Measurements from ENCODE around the gene IL34.

Gene IL34

DNA sequence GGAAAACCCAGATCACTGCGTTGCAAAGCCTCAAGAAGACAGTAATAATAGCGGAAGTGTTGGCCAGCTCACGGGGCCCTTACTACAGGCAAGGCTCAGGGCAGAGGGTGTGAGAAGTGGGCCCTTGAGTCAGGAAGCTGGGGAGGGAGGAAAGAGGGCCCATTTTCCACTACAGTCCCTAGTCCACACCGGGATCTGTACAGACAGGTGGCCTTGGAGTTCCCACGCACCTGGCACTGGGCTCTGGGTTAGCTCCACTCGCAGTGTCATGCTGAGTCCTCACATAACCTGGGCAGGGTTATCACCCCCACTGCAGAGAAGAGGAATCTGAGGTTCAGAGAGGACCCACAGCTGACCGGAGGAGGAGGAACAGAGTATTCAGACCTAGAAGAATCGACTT lies 56.3 kb downstream of the IL34 start:
- DNase-seq (ENCODE audit: low read depth): no peak

DNA sequence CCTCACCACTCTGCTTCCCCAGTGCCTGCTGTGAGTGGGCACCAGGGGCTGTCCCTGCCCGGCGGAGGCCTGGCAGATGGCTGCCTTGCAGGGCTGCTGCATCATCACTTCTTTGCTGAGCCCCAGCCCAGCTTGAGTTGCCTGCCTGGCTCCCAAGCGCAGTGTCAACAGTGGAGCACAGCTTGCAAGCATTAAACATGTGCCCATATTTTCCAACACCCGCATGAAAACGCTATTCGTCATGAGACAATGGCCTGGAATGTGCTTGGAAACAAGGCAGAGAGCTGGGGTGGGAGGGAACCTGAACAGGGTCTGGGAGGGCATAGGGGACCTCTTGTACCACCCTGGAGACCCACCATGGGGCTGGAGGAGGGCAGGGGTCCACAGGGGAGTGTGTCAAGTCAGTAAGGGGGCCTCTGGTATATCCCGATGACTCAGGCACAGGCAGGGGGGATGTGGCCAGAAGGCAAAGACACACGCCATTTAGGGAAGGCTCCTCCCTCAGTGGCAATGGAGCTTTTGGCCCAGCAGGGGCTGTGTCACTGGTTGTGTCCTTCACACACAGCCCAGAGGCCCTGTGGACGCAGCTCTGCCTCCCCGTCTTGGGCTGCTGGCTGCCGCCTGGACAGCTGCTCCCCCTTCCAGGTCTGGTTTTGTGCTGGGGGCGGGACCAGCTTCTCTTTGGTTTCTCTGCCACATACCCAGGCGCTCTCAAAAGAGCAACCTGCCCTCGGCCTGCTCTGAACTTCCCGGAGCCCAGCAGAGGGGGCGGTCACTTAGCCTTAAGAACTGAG lies 56.9 kb downstream of the IL34 start:
- peak; percentile 60 for DNase-seq (ENCODE audit: low read depth)

DNA sequence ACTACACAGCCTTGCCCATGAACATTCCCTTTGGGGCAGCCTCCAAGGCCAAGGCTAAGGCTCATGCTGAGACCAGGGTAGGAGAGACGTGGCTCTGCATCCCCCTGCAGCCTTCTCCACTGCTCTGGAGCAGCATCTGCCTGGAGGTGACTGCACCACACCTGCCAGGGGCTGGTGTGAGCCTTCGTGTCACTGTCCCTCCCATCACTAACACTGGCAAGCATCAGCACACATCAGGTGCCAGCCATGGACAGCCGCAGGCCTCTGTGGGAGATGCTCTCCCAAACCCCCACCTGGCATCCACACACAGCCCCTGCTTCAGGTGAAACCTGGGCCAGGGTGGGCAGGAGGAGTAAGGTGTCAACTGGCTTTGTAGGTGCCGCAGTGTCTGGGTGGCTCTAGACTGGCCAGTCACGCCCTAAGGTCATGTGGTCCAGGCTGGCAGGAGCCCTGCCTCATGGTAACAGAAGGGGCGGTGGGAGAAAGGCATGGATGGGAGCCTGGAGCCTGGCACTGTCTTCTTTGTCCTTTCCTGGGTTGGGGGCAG lies 57.5 kb downstream of the IL34 start:
- no peak for DNase-seq (ENCODE audit: low read depth)

DNA sequence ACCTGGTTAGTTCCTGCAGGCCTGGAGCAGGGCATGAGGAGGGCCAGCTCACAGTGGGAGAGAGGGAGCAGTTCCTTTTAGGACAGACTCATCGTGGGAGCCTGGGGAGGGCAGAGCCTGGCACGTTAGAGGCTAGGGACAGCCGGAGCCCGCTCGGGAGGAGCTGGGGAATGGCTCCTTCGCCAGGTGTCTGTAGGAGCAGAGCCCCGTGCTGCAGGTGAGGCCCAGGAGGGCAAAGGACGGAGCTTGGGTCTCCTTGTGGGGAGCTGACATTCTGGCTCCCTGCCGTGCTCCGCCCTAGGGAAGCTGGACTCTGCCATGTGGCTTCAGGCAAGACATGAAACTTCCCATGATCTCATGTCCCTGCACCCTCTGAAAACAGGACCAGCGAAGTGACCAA lies 58.2 kb downstream of the IL34 start:
- no peak for DNase-seq (ENCODE audit: low read depth)

DNA sequence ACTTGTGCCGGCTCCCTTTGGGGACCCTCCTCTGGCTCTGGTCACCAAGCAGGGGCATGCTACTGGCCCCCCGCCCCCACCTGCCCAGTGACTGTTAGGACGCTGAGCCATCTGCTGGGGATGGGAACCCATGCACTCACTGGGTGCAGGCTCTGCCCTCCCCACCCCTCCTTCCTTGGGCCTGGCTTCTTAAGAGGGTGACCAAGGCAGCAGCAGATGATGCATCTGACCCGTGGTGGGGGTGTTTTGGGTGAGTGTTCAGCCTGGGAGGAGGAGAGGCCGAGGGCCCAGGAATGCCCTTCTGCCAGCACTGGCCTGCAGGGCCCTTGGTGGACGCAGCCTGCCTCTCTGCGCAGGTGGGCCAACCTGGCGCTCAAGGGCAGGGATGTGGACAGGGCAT lies 58.7 kb downstream of the IL34 start:
- no peak for DNase-seq (ENCODE audit: low read depth)

DNA sequence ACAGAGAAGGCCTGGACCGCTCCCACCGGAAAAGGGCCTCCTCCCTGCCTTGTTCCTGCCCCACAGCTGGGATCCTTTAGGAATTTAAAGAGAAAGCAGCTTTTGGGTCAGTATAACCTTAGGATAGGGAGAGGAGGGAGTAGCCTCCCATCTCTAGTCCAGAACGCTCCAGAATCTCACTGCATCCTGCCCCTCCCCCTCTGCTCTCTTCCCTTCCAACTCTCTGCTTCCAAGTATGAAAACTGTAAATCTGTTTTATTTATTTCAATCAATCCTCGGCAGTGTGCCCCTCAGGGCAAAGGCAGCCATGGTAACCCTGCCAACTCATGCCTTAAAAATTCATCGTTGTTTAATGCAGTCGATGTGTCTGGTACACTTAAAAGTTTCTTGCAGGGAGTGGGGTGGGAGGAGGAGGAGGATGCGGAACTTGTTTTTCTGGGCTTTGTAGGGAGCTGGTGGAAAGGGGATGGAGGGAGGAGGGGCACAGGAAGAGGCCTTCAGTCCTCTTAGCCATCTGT lies 60.6 kb downstream of the IL34 start:
- no peak for DNase-seq (ENCODE audit: low read depth)

DNA sequence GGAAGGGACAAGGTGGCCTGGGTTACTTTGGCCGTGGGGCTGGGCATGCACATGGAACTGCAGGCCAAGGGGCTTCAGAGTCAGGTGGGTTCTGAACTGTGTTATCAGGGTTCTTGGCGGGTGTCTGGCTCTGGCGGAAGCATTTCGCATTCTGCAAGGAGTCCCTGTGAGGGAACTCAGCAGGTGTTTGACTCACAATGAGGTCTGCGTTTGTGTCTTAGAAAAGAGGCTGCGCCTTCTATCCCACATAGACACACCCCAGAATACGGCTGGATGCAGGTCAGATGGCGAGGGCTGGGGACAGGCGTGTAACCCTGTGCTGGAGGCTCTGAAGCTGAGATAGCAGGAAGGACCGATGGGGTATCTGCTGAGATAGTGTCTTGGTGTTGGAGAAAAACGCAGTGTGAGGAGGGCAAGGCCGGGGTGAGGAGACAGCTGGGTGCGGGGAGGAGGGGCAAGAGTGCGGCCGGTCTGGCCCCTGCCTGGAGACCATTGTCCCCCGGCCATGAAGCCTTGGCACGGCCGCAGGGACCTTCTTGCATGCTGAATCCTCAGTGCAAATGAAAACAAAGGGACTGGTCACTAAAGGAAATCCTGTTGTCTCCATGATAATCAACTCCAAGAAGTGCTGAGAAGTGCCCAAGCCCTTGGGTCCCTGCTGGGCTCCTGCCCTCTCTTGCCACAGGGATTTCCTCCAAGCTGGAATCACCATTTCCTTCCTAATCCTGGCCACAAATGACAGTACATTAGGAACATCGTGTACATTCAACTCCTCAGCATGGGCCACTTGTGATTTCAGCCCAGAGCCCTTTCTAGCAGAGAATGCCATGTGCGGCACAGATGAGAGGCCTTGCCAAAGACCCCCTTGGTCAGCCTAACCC lies 62.2 kb downstream of the IL34 start:
- no peak for DNase-seq (ENCODE audit: low read depth)

DNA sequence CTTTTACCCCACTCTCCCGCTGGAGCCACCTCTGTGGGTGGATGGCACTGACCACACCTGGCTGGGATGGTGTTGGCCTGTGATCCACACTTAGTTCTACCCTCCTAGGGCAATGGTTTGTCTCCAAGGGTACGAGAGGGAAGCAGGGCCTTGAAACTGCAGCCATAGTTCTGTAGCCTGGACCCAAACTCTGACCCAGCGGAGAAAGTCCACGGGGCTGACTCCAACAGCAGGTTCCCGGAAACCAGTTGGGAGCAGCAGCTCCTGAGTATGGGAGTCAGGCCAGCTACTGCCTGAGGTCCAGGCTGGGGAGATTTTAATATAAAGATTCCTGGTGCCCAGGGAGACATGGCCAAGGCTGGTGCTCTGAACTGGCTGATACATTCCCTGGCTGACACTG lies 63.1 kb downstream of the IL34 start:
- DNase-seq (ENCODE audit: low read depth): no peak

DNA sequence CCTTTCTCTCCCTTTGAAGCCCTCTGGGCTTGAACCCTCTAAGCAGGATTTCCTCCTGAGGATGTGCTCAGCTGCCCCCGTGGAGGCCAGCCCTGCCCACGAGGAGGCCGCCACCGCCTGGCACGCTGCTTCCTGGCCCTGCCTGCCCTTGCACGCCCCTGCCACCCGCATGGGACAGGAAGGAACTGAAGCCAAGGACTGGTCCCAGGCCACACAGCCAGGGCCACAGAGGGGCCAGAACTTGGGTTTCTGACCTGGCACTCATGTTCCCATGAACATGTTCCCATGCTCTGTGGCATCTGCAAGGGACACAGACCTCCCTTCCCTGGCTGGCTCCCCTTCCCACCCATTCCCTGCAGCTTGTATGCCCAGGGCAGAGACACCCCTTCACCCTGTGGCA lies 63.6 kb downstream of the IL34 start:
- no peak for DNase-seq (ENCODE audit: low read depth)

All from non-pigmented ciliary epithelial cell (primary cell).